ENCODE measurements around the gene TFEC.
A peak's percentile ranks its signal among the peaks of the same experiment; 100 is the strongest.

Gene TFEC

DNA sequence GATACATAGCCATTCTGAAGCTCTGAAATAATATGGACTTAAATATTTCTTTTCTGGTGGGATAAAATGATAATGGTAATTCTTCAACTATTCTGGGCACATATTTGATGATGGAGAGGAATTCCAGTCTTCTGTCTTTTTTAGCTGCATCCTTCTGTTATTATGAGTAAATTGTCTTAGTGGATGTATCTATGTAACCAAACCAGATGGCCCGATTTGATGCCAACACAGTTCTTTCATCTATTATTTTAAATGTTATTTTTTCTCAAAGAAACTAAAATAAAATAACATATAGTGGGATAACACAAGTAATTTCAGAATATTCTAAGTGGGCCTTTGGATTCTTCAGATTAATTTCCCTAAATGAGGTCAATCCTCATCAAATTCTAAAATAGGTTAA is 110.2 kb downstream of the TFEC start:
- DNase-seq, result no peak

DNA sequence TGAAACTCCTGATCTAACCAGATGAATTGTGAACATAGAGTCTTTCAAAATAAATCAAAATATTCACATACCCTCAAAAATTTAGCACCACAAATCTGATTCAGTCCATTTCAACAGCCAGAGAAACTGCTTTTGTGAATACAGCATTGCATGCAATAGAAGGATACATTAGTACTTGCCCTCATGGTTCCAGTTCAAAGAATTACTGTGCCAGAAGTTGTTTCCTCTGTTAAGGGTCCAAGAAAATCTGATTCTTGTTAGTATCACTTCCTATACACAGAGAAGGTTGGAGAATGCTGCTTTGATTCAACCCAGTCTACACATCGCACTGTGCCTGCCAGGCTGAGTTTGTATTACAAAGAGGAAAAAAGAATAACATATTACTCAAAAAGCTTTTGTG is 115.6 kb downstream of the TFEC start:
- DNase-seq, result no peak

DNA sequence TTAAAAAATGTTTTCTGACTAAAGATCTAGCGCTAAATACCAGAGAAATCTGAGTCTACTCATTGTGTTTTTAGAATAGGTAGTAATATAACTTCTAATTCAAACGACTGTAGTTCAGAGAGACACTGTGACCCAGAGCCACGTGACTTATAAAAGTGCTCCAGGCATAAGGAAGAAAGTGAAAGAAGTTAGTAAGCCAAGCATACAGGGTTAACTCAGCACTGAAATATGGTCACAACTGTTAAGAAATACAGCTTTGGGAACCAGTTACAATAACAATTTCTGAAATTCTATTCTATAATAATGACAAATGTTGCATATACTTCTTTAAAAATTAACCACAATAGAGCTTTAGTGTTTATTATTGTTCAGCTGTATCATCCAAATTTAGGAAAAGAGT is 119.1 kb downstream of the TFEC start:
- DNase-seq, result no peak

DNA sequence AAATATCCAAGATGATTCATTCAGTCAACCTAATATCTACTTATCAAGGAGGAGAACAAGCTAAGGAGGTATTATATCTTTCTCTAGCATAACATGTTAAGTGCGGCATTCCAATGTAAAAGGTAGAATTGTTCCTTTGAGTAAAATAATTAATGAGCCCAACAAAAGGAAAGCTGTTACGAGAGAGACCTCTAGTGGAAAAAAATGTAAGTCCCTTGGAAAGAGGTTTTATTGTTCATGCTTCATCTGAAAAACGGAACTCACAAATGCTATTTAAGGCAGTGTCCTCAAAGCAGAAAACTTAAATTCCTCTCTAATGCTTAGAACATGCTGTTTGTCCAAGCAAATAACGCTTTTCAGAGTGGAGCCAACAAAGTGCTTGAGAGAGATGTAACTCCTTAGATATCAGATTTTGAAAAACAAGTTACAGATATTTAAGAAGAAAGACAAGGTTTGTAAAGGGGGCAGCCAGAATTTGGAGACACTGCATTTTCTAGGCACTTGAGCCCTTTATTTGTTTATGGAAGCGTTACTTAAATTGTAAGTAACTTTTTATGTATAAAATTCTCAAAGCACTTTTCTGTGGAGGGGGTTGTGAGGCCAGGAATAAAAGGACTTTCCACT is 119.9 kb downstream of the TFEC start:
- peak; percentile 63 for DNase-seq

DNA sequence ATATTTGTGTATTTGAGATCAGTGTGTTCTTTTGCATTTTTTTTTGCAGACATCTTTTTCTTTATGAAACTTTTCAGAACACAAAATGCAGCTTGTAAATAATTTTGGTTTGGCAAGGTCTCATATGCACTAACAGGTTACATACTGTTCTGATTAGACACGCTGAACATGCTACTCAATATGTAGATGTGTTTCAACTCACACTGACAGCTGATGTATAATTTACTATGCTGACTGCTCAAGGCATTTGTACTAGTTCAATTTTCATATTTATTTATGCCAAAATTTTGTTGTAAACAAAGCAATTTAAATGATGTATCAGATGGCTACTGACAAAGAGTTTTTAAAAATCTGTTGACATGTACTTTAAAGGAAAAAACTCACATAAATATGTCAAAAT is 123.8 kb downstream of the TFEC start:
- DNase-seq, result no peak

DNA sequence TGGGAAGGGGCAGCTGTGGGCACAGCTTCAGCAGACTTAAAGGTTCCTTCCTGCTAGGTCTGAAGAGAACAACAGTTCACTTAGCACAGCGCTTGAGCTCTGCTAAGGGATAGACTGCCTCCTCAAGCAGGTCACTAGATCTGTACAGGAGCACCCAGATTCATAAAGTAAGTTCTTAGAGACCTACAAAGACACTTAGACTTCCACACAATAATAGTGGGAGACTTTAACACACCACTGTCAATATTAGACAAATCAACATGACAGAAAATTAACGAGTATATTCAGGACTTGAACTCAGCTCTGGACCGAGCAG is 140.9 kb downstream of the TFEC start:
- no peak for DNase-seq

DNA sequence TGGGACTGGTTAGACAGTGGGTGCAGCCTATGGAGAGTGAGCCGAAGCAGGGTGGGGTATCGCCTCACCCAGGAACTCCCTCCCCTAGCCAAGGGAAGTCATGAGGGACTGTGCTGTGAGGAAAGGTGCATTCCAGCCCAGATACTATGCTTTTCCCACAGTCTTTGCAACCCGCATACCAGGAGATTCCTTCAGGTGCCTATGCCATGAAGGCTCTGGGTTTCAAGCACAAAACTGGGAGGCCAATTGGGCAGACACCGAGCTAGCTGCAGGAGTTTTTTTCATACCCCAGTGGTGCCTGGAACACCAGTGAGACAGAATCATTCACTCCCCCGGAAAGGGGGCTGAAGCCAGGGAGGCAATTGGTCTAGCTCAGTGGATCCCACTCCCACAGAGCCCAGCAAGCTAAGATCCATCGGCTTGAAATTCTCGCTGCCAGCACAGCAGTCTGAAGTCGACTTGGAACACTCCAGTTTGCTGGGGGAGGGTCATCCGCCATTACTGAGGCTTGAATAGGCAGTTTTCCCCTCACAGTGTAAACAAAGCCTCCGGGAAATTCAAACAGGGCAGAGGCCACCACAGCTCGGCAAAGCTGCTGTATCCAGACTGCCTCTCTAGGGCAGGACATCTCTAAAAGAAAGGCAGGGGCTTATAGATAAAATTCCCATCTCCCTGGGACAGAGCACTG is 141.4 kb downstream of the TFEC start:
- DNase-seq, result no peak

DNA sequence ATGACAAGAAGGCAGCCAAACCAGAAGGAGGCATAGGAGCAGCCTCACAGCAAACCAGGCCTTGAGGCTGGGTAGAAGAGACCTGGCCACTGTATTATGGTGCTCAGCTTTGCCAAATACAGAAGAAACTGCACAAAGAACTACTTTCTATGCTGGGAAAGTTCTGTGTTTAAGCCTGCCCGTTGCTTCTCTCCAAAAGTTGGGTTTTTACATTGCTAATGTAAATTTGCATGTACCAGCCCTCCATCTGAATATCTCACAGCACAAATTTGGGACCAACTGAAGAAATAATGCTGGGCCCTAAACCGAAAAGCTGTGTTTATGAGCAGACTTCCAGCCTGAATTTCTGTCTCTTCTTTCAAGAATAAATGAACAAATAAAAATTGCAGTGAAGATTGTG is 145.0 kb downstream of the TFEC start:
- DNase-seq, result no peak
